ENCODE results near the gene GAS6.

Gene GAS6

DNA sequence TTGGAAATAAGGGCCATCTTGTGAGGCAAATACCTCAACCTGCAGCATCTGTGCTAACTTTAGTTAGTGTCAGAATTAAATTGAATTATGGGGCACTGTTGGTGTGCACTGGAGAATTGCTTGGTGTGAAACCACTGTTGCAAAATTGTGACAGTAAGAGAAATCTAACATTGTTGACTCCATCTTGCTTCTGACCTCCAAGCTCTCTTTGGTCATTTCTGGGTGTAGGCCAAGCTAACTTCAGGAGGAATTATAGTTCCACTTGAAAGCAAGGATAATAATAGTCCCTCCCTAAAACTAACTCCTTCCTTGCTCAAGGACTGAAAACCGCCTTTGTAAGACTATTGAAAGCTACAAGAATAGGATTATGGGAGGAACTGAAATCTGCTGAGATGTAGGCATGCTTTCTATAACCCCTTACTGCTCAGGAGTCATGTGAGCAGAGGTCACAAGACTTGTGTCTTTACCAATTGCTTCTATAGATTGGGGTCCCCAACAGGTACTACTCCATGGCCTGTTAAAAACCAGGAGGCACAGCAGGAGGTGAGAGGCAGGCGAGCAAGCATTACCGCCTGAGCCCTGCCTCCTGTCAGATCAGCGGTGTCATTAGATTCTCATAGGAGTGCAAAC is 24.9 kb upstream of the GAS6 start:
- no peak for DNase-seq (ENCODE audit: low read depth in 3 of 3, low spot score in 1 of 3)

GRCh38 chr13:113887700-113888201 is 23.9 kb upstream of the GAS6 start:
- no peak for DNase-seq (ENCODE audit: low read depth in 3 of 3, low spot score in 1 of 3)

DNA sequence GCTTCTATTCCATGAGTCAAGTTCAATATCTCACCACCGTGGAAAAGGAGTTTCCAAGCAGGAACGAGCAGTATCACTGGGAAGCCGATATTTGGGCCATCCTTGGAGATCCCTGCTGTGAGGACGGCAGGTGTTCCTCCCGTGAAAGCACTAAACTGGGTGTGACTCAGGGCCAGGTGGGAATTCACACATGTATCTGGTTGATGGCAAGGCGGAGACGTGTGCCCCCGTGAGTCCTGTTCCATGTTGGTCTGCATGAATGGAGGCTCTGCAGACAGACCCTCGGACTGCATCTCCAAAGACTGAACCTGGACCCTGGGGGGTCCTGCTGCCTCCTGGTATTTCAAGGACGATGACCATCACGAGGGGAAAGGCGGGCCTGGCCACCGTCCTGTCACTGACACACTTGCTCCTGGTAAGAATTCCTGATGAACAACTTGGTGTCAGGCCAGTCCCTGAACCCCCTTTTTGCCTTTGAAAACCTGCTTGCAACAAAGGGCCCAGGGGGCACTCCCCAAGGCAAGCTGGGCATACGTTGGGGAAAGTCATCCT is 22.8 kb upstream of the GAS6 start:
- no peak for DNase-seq (ENCODE audit: low read depth in 3 of 3, low spot score in 1 of 3)

DNA sequence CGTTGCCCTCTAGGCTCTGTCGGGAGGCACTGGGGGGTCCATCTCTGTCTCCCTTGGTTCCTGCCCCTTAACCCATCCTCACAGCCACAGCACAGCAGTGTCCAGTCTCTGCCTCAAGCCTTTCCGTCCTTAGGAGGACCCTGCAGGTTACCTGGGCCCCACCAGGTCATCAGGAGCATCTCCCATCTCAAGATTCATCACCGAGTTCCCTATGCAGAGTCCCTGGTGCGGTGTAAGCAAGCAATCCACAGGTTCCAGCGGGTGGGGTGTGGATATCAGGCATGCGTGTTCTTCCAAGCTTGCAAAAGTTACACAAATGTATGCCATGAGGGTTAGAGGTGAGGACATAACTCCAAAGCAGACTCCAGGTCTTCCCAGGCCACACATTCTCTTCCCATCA is 20.9 kb upstream of the GAS6 start:
- no peak for DNase-seq (ENCODE audit: low read depth in 3 of 3, low spot score in 1 of 3)

GRCh38 chr13:113883921-113884804 is 20.3 kb upstream of the GAS6 start:
- DNase-seq (ENCODE audit: low read depth in 3 of 3, low spot score in 1 of 3) = no peak

DNA sequence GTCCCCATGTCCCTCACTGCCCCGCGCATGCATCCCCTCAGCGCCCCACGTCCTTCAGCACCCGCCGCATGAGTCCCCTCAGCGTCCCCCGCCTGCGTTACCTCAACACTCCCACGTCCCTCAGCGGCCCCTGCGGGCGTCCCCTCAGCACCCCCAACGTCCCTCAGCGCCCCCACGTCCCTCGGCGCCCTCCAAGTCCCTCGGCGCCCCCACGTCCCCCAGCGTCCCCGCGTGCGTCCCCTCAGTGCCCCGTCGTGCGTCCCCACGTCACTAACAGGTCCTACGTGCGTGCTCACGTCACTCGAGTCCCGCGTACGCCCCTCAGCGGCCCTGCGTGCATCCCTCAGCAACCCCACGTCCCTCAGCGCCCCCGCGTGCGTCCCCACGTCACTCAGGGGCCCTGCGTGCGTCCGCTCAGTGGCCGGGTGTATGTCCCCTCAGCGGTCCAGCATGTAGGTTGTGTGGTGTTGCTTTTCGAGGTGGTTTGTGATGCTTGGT is 19.5 kb upstream of the GAS6 start:
- no peak for DNase-seq (ENCODE audit: low read depth in 3 of 3, low spot score in 1 of 3)

DNA sequence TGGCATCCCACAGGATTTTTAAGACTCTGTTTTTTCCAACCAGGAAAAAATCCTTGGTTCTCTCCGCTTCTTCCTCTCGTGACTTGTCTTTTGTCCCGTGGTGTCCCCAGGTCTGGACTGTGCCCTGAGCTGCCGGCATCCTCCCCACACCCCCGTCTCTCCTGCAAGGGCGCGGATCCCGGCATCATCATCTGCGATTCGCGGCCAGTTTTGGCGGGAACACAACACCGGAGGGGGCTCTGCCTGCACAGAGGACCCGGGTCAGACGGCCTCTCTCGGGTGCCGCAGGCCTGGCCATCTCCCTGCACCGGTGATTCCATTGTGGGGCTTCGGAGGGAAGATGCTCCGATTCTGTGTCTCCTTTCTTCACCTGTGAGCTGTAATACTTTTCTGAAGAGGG is 18.8 kb upstream of the GAS6 start:
- DNase-seq (ENCODE audit: low read depth in 3 of 3, low spot score in 1 of 3) = no peak

DNA sequence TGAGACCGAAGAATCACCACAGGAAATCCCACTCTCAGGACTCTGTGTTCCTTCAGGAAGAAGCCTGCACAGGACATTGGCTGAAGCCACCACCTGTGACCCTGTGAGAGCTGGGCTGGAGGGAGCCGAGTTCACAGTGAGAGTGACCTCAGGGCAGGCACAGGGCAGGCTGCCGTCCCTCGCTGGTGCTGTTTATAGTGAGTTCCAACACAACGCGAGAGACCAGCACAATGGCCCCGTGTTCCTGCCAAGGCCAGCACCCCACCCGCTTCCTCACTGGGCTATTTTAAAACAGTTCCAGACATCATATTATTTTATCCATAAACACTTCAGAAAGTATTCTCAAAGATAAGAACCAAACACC is 18.4 kb upstream of the GAS6 start:
- no peak for DNase-seq (ENCODE audit: low read depth in 3 of 3, low spot score in 1 of 3)

GRCh38 chr13:113881614-113882266 is 17.9 kb upstream of the GAS6 start:
- DNase-seq (ENCODE audit: low read depth in 3 of 3, low spot score in 1 of 3) = no peak

- DNase-seq (ENCODE audit: low read depth in 3 of 3, low spot score in 1 of 3) = no peak
These were observed 17.1 kb upstream of the GAS6 start for GRCh38 chr13:113880651-113881611.

- DNase-seq (ENCODE audit: low read depth in 3 of 3, low spot score in 1 of 3) = no peak
These were observed 15.9 kb upstream of the GAS6 start for GRCh38 chr13:113879494-113880360.

DNA sequence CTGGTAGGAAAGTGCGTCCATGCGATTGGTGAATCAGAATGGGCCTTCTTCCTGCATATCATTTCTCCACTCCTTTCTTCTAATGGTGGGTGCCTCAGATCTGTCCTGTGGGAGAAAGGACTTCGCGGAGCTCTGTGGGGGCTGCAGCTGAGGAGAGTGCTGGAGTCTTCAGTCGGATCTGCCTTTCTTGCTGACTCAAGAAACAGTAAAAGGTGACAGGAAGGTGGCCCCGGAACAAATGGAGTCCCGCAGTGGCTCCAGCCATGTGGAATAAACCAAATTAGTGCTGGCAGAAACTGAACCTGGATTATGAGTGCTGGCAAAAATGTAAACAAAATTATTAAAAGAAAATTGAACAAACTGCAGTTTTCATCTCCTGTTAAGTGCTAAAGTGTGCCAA is 15.1 kb upstream of the GAS6 start:
- DNase-seq (ENCODE audit: low read depth in 3 of 3, low spot score in 1 of 3) = no peak

DNA sequence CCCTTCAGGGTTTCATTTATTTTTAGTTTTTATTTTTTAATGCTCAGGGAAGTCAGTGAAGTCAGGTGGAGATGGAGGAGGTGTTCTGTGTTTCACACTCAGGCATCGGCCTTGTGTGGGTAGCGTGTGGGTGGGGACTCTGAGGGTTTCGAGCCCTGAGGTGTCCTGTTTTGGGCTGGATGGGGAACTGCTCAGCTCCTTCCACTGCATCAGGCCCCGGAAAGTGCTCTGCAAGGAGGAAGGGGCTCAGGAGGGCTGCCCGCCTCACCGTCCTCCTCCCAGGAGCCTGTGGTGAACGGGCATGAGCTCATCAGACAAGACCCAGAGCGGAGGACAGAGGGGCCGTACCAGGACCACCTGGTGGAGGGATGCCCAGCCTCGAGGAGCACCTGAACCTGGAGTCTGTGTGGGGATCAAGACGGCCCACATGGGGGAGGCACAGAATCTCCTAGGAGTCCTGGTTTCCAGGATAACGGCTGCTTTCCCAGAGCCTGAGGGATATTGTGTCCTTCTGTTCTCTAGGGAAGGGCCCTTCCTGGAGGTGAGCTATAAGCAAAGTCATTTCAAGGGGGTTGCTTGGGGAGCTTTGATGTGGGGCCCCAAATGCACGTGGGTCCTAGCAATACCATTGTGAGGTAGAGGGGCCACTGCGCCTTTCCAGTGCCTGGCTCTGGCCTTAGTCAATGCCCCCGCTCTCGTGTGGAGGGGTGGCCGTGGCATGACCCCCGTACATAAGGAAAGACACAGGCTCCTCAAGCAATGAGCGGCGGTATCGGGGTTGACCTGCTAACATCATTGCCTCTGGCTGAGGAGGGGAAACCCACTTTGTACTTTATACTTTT is 13.5 kb upstream of the GAS6 start:
- DNase-seq (ENCODE audit: low read depth in 3 of 3, low spot score in 1 of 3) = no peak

GRCh38 chr13:113876346-113877148 is 12.7 kb upstream of the GAS6 start:
- no peak for DNase-seq (ENCODE audit: low read depth in 3 of 3, low spot score in 1 of 3)

DNA sequence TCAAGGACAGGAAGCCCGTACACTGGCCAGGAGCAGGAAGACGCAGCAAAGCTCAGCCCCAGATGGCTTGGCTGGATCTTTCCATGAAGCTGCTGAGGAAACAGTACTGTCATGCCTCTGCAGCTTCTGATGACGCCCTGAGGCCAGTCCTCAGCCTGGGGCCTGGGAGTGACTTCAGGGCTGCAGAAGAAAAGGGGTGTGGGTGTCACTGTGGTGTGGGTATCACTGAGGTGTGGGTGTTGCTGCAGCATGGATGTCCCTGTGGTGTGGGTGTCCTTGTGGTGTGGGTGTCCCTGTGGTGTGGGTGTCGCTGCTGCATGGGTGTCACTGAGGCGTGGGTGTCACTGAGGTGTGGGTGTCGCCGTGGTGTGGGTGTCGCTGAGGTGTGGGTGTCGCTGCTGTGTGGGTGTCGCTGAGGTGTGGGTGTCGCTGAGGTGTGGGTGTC is 12.0 kb upstream of the GAS6 start:
- no peak for DNase-seq (ENCODE audit: low read depth in 3 of 3, low spot score in 1 of 3)

DNA sequence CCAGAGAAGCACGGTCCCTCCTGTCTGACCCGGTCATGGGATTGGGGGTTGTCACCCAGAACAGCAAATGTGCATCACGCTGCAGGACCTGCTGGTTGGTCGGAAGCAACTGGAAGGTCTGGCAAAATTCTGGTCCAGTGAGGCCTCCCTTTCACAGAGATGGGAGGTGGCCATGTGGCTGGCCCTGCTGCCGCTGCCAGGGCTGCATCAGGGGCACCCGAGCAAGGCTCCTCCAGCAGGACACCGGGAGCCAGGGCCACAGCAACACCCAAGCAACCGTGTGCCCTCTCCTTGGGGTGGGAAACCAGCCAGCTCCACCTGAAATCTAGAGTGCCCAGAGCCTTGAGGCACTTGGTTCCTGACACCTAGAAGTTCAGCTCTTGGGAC is 11.5 kb upstream of the GAS6 start:
- DNase-seq (ENCODE audit: low read depth in 3 of 3, low spot score in 1 of 3) = no peak

DNA sequence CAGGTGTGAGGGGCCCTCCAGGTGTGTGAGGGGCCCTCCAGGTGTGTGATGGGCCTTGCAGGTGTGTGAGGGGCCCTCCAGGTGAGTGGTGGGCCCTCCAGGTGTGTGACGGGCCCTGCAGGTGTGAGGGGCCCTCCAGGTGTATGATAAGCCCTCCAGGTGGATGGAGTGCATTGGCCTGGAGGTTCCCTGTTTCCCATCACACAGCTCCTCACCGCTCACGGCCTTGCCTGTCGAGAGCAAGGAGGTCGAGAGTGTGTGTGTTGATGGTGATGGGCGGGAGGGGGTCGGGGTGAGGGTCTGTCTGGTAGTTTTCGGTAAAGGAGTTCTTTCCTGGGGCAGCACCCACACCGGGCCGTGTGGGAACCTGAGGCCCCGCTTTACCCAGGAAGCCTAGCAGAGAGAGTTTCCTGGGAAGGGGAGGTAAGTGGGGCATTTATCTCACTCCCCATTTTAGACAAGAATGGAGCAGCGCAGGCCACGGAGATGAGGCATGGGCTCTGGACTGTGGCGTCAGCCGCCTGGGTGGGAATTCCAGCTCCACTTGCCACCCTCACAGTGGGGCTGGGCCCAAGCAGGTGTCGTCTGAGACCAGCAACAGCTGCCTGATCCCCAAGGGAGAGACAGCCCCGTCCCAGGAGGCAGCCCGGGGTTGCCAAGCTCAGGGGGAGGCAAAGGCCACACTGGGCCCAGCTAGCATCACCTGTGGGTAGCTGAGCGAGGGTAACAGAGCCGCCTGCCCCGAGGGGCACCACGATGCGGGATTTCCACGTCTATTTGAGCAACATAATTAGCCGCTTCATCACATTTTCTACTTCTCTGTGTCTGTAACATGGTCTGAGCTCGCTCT is 10.9 kb upstream of the GAS6 start:
- no peak for DNase-seq (ENCODE audit: low read depth in 3 of 3, low spot score in 1 of 3)
